Upper lobe of left lung (tissue), 6 donors: ENCODE measurements around the gene DHCR24. TPM values are rescaled to one million over a fixed set of nuclear protein-coding genes. Genes with fewer than 3 reads are reported as not detected.

Experiments used
- ATAC-seq, 2 donors: fragments of 200-7000 bp; cut with Tn5 transposase; one replicate each; pipeline ENCODE4 v1.9.1; 2022; ENCODE audit warnings: mild to moderate bottlenecking in 2 of 2, moderate library complexity in 2 of 2; ENCODE audit not compliant: low FRiP score in 2 of 2
- DNase-seq, 2 donors: peaks; one replicate each; pipeline ENCODE4 v3.0.0-alpha.2; 2019 to 2020
- H3K27ac ChIP-seq, 4 donors: fragments of 200-600 bp; sonication (generic); one replicate each; pipeline ENCODE4 v1.5.1; 2016 to 2019
- H3K27me3 ChIP-seq, 4 donors: fragments of 200-600 bp; sonication (generic); one replicate each; pipeline ENCODE4 v1.5.1; 2017 to 2019
- H3K36me3 ChIP-seq, 4 donors: fragments of 200-600 bp; sonication (generic); one replicate each; pipeline ENCODE4 v1.5.1; 2016 to 2019
- H3K4me1 ChIP-seq, 4 donors: fragments of 200-600 bp; sonication (generic); one replicate each; pipeline ENCODE4 v1.5.1; 2018 to 2019
- H3K4me3 ChIP-seq, 4 donors: fragments of 200-600 bp; sonication (generic); one replicate each; pipeline ENCODE4 v1.5.1; 2017 to 2019; ENCODE audit warnings: mild to moderate bottlenecking in 2 of 4, moderate library complexity in 1 of 4
- H3K9me3 ChIP-seq, 4 donors: fragments of 200-600 bp; sonication (generic); one replicate each; pipeline ENCODE4 v1.5.1; 2018 to 2019
- CTCF ChIP-seq, 6 experiments: fragments of 450-650 bp in 4 of 6; fragments of 200-600 bp in 2 of 6; sonication (generic) in 2 of 6; IDR thresholded peaks; one replicate each; pipeline ENCODE4 v1.5.1; 2016 to 2019; ENCODE audit warnings: antibody characterized with exemption in 6 of 6
- EP300 ChIP-seq, 4 donors: sonication (generic); formaldehyde crosslinking; IDR thresholded peaks; one replicate each; pipeline ENCODE4 v1.5.1; 2017; ENCODE audit warnings: antibody characterized with exemption in 4 of 4, control low read depth in 2 of 4
- POLR2A ChIP-seq, 4 donors: fragments of 450-650 bp; IDR thresholded peaks; one replicate each; pipeline ENCODE4 v1.5.1; 2016 to 2017; ENCODE audit warnings: antibody characterized with exemption in 4 of 4, mild to moderate bottlenecking in 2 of 4
- POLR2AphosphoS5 ChIP-seq, 2 donors: sonication (generic); formaldehyde crosslinking; IDR thresholded peaks; one replicate each; pipeline ENCODE4 v1.5.1; 2017; ENCODE audit warnings: antibody characterized with exemption in 2 of 2
- WGBS, 2 donors: methylation state at CpG; one replicate each; pipeline ENCODE4 v1.1.5; 2017 to 2018; 5-methylcytosine and 5-hydroxymethylcytosine counted together
- total RNA-seq, 6 donors: library from RNA; depleted of rRNA in 4 of 6; stranded (reverse); fragments of >200 nt in 4 of 6; gene quantifications; one replicate each; pipeline versions ENCODE4 v1.1.0 to v1.2.1, GENCODE V29; 2016 to 2021
- donor health status: DM: no; HTN: no; CAD: no; lungs with moderate emphysema.
- donor health status: DM: no; HTN: yes; CAD: no; lungs with severe emphysema.

DHCR24 gene
- total RNA-seq, 6 donors from 2014 or later, result 188 to 863 (median 555) TPM

GRCh38 chr1:54806931-54807611, 79.9 kb downstream of the DHCR24 start:
- DNase-seq (peak; percentile 26 to 34), ATAC-seq (no peak)
- no peaks in the 10 kb centered on the region for H3K27me3 ChIP-seq
- peaks cover 0 to under 1% (median 0%) of the 10 kb centered on the region in 4 donors for H3K4me1 ChIP-seq
- no peaks in the 10 kb centered on the region for H3K9me3 ChIP-seq
- WGBS, 2 donors, result 69 to 75% methylated on average over 9 to 11 of the region's 11 CpGs
- H3K4me3 ChIP-seq, result no peak overlapping the region
- no peak for TF ChIP-seq EP300 (IDR thresholded peaks at IDR 0.05)
- H3K27ac ChIP-seq, result no peak overlapping the region
- no peaks in the 10 kb centered on the region for H3K36me3 ChIP-seq

GRCh38 chr1:54805981-54806381, 81.0 kb downstream of the DHCR24 start:
- Histone ChIP-seq H3K27me3 (no peaks in the 10 kb centered on the region), H3K4me1 (peaks cover 2 to 10% (median 6%) of the 10 kb centered on the region in 4 donors), H3K27ac (no peak overlapping the region), H3K9me3 (no peaks in the 10 kb centered on the region), H3K4me3 (no peak overlapping the region), H3K36me3 (no peaks in the 10 kb centered on the region)
- ATAC-seq (no peak), DNase-seq (peak in 1 of 2 donors; percentile 82)
- TF ChIP-seq POLR2AphosphoS5 (IDR thresholded peaks at IDR 0.05), result no peak
- no peak for TF ChIP-seq EP300 (IDR thresholded peaks at IDR 0.05)
- TF ChIP-seq POLR2A (IDR thresholded peaks at IDR 0.05), result no peak
- TF ChIP-seq CTCF (IDR thresholded peaks at IDR 0.05), result no peak
- WGBS, 2 donors, result 69 to 81% methylated on average over 6 to 28 of the region's 35 CpGs

- Histone ChIP-seq H3K27me3 (no peaks in the 10 kb centered on the region), H3K27ac (no peak overlapping the region), H3K9me3 (no peaks in the 10 kb centered on the region), H3K4me3 (no peak overlapping the region), H3K4me1 (peaks cover 4 to 15% (median 11%) of the 10 kb centered on the region in 4 donors), H3K36me3 (no peaks in the 10 kb centered on the region)
- no peak for DNase-seq
- WGBS, 2 donors, result 78 to 97% methylated on average over 3 of the region's 3 CpGs
- ATAC-seq, result no peak
- TF ChIP-seq POLR2A (IDR thresholded peaks at IDR 0.05) (no peak), EP300 (IDR thresholded peaks at IDR 0.05) (no peak), CTCF (IDR thresholded peaks at IDR 0.05) (no peak), POLR2AphosphoS5 (IDR thresholded peaks at IDR 0.05) (no peak)
Observed at GRCh38 chr1:54805466-54805865, 81.5 kb downstream of the DHCR24 start.

GRCh38 chr1:54804471-54805132, 82.4 kb downstream of the DHCR24 start:
- Histone ChIP-seq H3K27me3 (no peaks in the 10 kb centered on the region), H3K4me1 (peaks cover 4 to 21% (median 16%) of the 10 kb centered on the region in 4 donors), H3K27ac (no peak overlapping the region), H3K36me3 (no peaks in the 10 kb centered on the region), H3K9me3 (no peaks in the 10 kb centered on the region), H3K4me3 (no peak overlapping the region)
- DNase-seq (peak in 1 of 2 donors; percentile 34), ATAC-seq (no peak)
- TF ChIP-seq POLR2AphosphoS5 (IDR thresholded peaks at IDR 0.05) (no peak), POLR2A (IDR thresholded peaks at IDR 0.05) (no peak), EP300 (IDR thresholded peaks at IDR 0.05) (no peak), CTCF (IDR thresholded peaks at IDR 0.05) (no peak)
- 71 to 79% methylated on average over 5 to 6 of the region's 6 CpGs for WGBS, 2 donors

GRCh38 chr1:54803761-54804470, 83.1 kb downstream of the DHCR24 start:
- no peak overlapping the region for H3K4me3 ChIP-seq
- no peaks in the 10 kb centered on the region for H3K9me3 ChIP-seq
- ATAC-seq (peak in 1 of 2 donors; percentile 76), DNase-seq (no peak)
- no peaks in the 10 kb centered on the region for H3K36me3 ChIP-seq
- peaks cover 4 to 28% (median 22%) of the 10 kb centered on the region in 4 donors for H3K4me1 ChIP-seq
- H3K27me3 ChIP-seq, result no peaks in the 10 kb centered on the region
- H3K27ac ChIP-seq, result no peak overlapping the region
- 59 to 83% methylated on average over 3 to 4 of the region's 4 CpGs for WGBS, 2 donors
- TF ChIP-seq POLR2AphosphoS5 (IDR thresholded peaks at IDR 0.05), result no peak
- no peak for TF ChIP-seq POLR2A (IDR thresholded peaks at IDR 0.05)
- TF ChIP-seq EP300 (IDR thresholded peaks at IDR 0.05), result no peak
- no peak for TF ChIP-seq CTCF (IDR thresholded peaks at IDR 0.05)
